ENCODE data around the gene GBA3. TPM values are rescaled to one million over a fixed set of nuclear protein-coding genes. Genes with fewer than 3 reads are reported as not detected.

GBA3 gene
- total and polyA plus RNA-seq, 2 of the 8 experiments (the other 6 are each of a cell fraction or from before 2014, with no cell fraction given): not detected

DNA sequence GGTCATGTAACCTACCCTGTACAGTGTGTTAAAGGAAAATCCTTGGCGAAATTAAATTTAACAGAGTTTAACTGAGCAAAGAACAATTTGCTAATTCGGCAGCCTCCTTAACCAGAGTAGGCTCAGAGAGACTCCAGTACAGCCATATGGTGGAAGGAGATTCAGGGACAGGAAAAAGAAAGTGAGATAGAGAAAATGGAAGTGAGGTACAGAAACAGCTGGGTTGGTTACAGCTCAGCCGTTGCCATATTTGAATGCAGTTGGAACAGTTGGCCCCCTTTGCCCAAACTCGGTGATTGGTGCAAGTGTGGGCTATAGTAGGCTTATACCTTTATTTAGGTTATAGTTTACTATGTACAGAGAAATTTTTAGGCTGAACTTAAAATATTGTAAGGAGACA, 48.8 kb upstream of the GBA3 start:
- Histone ChIP-seq H3K14ac (ENCODE audit: insufficient read length) (no peak overlapping the region), H3K36me3 (ENCODE audit: control insufficient read depth in 2 of 4, insufficient read depth in 4 of 4, low read length in 3 of 4) (no peaks in the 10 kb centered on the region), H4K8ac (ENCODE audit: extremely low read depth, insufficient read depth, low read length) (no peak overlapping the region), H2BK12ac (ENCODE audit: low read depth, low read length) (no peak overlapping the region), H2BK15ac (ENCODE audit: low read length) (no peak overlapping the region), H2BK20ac (ENCODE audit: low read length) (no peak overlapping the region), H3K4me3 (ENCODE audit: extremely low read depth in 1 of 4, insufficient read depth in 2 of 4, low read depth in 3 of 4, low read length in 4 of 4) (no peak overlapping the region), H3K27me3 (replicated peaks in 1 of 4; ENCODE audit: control insufficient read depth in 3 of 4, extremely low read depth in 1 of 4, insufficient read depth in 3 of 4, low read length in 3 of 4) (no peaks in the 10 kb centered on the region), H2BK120ac (replicated peaks; ENCODE audit: low read depth, low read length) (no peak overlapping the region), H3K23ac (ENCODE audit: insufficient read length) (no peak overlapping the region), H3K9ac (replicated peaks in 1 of 4; ENCODE audit: extremely low read depth in 1 of 4, low read depth in 3 of 4, low read length in 3 of 4) (no peak overlapping the region), H3K79me1 (ENCODE audit: low read depth, low read length) (no peaks in the 10 kb centered on the region), H3K4ac (replicated peaks; ENCODE audit: insufficient read length, low read depth, low read length) (no peak overlapping the region), H4K20me1 (replicated peaks in 1 of 2; ENCODE audit: control insufficient read depth in 1 of 2, insufficient read depth in 2 of 2, low read length in 2 of 2) (no peaks in the 10 kb centered on the region), H3K23me2 (ENCODE audit: low read depth, low read length) (no peaks in the 10 kb centered on the region), H3K79me2 (ENCODE audit: control insufficient read depth in 1 of 2, insufficient read depth in 2 of 2, low read length in 2 of 2) (no peaks in the 10 kb centered on the region), H3K4me2 (ENCODE audit: insufficient read depth in 1 of 2, low read depth in 2 of 2, low read length in 2 of 2) (no peak overlapping the region), H2BK5ac (ENCODE audit: low read depth, low read length) (no peak overlapping the region), H3K27ac (ENCODE audit: low read depth, low read length) (no peak overlapping the region), H4K5ac (ENCODE audit: insufficient read length, low read depth, low read length) (no peak overlapping the region), H4K91ac (replicated peaks; ENCODE audit: insufficient read length, low read length) (no peak overlapping the region), H3K56ac (replicated peaks; ENCODE audit: insufficient read length, low read depth, low read length) (no peak overlapping the region), H3K4me1 (replicated peaks in 1 of 4; ENCODE audit: control insufficient read depth in 3 of 4, insufficient read depth in 4 of 4, low read length in 3 of 4) (no peaks in the 10 kb centered on the region), H2AK5ac (ENCODE audit: low read depth, low read length) (no peak overlapping the region), H3K9me3 (ENCODE audit: insufficient read depth in 2 of 2, low read depth in 1 of 2, low read length in 1 of 2) (no peaks in the 10 kb centered on the region), H3K18ac (ENCODE audit: extremely low read depth, low read length) (no peak overlapping the region), H2AFZ (ENCODE audit: low read length) (no peak overlapping the region)
- WGBS, 2 experiments (ENCODE audit: extremely low coverage in 1 of 2, insufficient coverage in 1 of 2, insufficient read length in 1 of 2, insufficient replicate concordance in 2 of 2, low coverage in 1 of 2, low lambda C conversion rate in 2 of 2, missing lambda C conversion rate in 1 of 2): 87% methylated on average over 4 of the region's 4 CpGs; no CpG with 5 or more reads in 1 of the 2 experiments
- ChIA-PET CTCF (ENCODE audit: partially characterized antibody) (interaction anchor here (1.8 to 2.2 kb wide), 2 partner anchors 9 to 38 kb away, joined by 5 to 8 read pairs; no protein-coding TSS in a partner anchor), POLR2A (ENCODE audit: partially characterized antibody) (no interaction called here)
- no peak for DNase-seq (ENCODE audit: low read depth in 1 of 2, low spot score in 2 of 2)
- no peak for FAIRE-seq
- TF ChIP-seq SIN3A (conservative IDR thresholded peaks at IDR 0.05 in 1 of 2, IDR thresholded peaks at IDR 0.05 in 1 of 2; ENCODE audit: low read depth in 1 of 2, low read length in 2 of 2) (no peak), CHD1 (IDR thresholded peaks at IDR 0.05; ENCODE audit: low read depth, low read length) (no peak), PHF8 (conservative IDR thresholded peaks at IDR 0.05; ENCODE audit: low read depth, low read length) (no peak), BCL11A (IDR thresholded peaks at IDR 0.05; ENCODE audit: low read depth in 2 of 2, low read length in 2 of 2) (no peak), RNF2 (IDR thresholded peaks at IDR 0.05; ENCODE audit: borderline replicate concordance, low read depth, low read length, missing control alignments, poor library complexity, severe bottlenecking) (no peak), TAF1 (IDR thresholded peaks at IDR 0.05; ENCODE audit: low read depth, low read length) (no peak), SP2 (IDR thresholded peaks at IDR 0.05; ENCODE audit: low read length) (no peak), RBBP5 (IDR thresholded peaks at IDR 0.05; ENCODE audit: borderline replicate concordance, low read depth, low read length) (no peak), EP300 (IDR thresholded peaks at IDR 0.05; ENCODE audit: borderline replicate concordance in 1 of 2, low read depth in 2 of 2, low read length in 2 of 2) (no peak), POU5F1 (IDR thresholded peaks at IDR 0.05; ENCODE audit: low read depth, low read length) (no peak), FOSL1 (IDR thresholded peaks at IDR 0.05; ENCODE audit: insufficient read depth, low read depth, low read length) (no peak), CREB1 (IDR thresholded peaks at IDR 0.05) (no peak), HDAC6 (IDR thresholded peaks at IDR 0.05; ENCODE audit: low read depth, low read length) (no peak), POLR2AphosphoS5 (IDR thresholded peaks at IDR 0.05; ENCODE audit: low read depth, low read length) (no peak)
- TF ChIP-seq, protein P1, sequence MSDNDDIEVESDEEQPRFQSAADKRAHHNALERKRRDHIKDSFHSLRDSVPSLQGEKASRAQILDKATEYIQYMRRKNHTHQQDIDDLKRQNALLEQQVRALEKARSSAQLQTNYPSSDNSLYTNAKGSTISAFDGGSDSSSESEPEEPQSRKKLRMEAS (IDR thresholded peaks at IDR 0.05): no peak
